ENCODE measurements around the gene S100A6. TPM values are rescaled to one million over a fixed set of nuclear protein-coding genes. Genes with fewer than 3 reads are reported as not detected.
"Not testable (repeated sequence)": the region's sequence is repeated elsewhere in the genome, so short reads cannot be mapped to it uniquely, and the experiment has no call there.

The S100A6 gene
- polyA plus RNA-seq (ENCODE audit: insufficient read length in 4 of 4): 100 to 1,000 TPM; 184 to 308 (median 260) TPM

DNA sequence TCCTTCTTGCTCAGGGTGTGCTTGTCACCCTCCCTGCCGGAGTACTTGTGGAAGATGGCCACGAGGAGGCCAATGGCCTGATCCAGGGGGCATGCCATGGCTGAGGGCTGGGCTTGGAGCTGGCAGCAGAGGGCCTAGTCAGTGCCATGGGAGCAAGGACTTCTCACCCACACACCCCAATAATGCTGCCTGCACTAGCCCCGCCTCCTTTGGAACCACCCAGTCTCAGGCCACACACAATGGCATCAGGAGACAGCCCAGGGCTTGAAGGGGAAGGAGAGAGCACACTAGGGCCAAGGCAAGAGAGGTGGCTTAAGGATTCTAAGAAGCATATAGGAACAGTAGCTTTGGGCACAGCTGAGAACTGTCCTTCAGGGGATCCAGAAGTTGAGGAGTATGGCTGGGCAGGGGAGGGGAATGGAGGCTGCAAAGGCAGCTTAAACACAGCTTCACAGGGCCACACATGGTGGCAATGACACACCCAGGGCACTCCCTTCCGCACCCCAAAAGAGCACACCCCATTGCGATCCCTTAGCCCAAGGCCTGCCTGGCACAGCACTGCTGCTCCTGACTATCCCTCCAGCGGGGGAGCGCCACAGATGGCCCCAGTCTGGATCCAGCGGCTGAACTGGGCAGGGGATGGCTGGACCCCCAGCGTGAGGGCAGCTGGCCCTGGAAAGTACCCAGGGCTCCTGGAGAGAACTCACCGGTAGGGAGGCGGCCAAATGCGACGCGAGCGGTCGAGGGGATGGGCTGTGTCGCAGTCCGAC lies at the start of gene S100A6:
TSS of gene S100A6 (minus strand) at position 750 of the 770 bp plus-strand sequence. CDS start at position 98, 652 bp downstream.
- no peak for DNase-seq (ENCODE audit: low read depth in 4 of 4, low spot score in 2 of 4)

DNA sequence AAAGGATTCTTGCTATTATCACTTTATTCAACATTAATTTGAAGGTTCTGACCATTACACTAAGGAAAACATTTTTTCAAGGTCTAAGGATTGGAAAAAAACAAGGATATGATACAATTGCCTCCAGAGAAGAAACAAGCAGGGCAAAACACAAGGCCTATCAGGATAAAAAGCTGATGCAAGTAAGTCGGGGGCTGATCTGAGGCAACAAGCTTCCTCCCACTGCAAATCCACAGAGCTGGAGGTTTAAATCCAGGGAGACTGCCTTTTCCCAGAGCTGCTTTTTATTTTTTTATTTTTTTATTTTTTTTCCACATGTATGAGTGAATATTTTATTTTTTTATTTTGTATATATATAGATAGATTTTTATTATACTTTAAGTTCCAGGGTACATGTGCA lies 49.2 kb upstream of the S100A6 start:
- no peak for DNase-seq (ENCODE audit: low read depth in 4 of 4, low spot score in 2 of 4)

DNA sequence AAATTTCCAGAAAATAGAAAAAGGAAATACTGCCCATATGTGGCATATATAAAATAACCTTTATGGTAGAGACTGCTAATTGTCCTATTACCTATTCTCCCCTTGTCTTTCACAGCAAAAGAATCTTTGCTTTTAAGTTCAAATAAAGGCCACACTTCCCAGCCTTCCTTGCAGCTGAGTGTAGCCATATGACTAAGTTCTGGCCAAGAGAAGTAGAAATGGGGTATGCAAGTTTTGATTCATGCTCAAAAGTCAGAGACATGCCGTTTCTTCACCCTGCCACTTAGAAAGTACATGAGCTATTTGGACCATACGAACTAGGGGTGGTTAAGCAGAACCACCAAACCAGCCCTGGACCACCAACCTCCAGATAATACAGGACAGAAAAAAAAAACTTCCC lies 48.2 kb upstream of the S100A6 start:
- no peak for DNase-seq (ENCODE audit: low read depth in 4 of 4, low spot score in 2 of 4)

DNA sequence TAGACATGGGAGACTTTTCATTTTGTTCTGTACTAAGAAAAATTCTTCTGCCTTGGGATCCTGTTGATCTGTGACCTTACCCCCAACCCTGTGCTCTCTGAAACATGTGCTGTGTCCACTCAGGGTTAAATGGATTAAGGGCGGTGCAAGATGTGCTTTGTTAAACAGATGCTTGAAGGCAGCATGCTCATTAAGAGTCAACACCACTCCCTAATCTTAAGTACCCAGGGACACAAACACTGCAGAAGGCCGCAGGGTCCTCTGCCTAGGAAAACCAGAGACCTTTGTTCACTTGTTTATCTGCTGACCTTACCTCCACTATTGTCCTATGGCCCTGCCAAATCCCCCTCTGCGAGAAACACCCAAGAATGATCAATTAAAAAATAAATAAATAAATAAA lies 47.7 kb upstream of the S100A6 start:
- not testable (repeated sequence) for DNase-seq (ENCODE audit: low read depth in 4 of 4, low spot score in 2 of 4)

DNA sequence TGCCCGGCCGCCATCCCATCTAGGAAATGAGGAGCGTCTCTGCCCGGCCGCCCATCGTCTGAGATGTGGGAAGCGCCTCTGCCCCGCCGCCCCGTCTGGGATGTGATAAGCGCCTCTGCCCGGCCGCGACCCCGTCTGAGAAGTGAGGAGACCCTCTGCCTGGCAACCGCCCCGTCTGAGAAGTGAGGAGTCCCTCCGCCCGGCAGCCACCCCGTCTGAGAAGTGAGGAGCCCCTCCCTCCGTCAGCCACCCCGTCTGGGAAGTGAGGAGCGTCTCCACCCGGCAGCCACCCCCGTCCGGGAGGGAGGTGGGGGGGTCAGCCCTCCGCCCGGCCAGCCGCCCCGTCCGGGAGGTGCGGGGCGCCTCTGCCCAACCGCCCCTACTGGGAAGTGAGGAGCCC lies 47.0 kb upstream of the S100A6 start:
- not testable (repeated sequence) for DNase-seq (ENCODE audit: low read depth in 4 of 4, low spot score in 2 of 4)

DNA sequence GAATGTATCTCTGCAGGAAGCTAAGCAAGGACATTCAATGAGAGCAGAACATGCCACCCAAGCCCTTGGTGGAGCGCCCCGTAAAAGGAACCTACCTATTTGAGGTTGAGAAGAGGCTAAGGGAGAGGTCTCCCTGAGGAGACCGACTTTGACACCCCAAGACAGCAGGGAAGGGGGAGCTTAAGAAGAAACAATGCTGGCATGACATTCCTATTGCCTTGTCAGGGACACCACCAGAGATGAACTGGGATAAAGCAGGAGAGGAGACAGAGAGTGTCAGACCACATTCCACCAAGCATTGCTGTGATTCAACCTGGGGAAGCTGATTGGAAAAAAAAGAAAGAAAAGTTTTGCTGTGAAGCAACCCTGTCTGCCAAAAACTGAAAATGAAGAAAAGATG lies 43.1 kb upstream of the S100A6 start:
- DNase-seq (ENCODE audit: low read depth in 4 of 4, low spot score in 2 of 4): no peak

DNA sequence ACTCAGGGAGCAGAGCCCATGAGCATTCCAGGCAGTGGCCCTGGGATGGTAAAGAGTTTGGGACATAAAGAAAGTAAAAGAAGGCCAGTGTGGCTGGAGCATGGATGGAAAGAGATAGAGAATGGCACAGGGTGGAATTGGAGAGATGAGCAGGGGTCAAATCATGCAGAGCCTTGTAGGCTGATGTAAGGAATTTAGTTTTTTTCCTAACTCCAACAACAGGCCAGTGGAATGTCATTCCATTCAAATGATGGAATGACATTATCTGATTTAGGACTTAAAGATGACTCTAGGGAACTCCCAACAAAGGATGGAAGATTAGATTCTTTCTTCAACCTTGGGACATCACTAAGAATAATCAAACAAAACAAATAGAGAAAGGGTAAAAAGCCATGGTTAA lies 42.7 kb upstream of the S100A6 start:
- no peak for DNase-seq (ENCODE audit: low read depth in 4 of 4, low spot score in 2 of 4)

DNA sequence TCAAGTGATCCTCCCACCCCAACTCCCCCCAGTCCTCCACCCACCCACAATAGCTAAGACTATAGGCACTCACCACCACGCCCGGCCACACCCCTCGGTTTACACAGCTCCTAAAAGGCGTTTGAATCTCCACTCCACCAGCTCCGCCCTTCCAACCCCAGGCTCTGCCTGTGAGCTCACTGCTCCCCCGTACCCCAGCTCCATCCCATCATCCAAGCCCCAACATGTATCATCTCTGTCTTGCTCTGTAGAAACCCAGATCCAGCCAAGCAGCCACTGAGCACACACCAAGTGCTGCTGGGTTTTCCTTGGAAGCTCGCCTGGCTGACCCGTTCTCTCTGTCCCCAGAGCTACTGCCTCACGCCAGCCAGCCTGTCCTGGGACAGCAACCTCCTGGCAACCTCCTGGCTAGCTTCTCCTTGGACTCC lies 41.8 kb upstream of the S100A6 start:
- no peak for DNase-seq (ENCODE audit: low read depth in 4 of 4, low spot score in 2 of 4)

DNA sequence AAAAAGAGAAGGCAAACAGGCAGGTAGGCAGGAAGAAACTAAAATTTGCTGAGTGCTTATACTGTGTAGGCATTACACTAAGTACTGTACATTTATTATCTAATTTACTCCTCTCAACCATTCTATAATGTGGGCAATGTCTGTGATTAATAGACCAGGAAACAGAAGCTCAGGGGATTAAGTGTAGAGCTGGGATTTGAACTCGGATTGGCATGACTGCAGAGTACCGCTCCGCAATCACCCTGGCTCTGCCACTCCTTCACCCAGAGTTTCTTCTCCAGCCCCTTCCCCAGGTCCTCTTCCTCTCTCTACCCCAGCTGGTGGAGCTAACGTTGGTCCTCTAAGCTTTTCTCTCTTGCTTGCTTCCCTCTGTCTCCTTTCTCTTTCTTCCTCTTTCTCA lies 41.3 kb upstream of the S100A6 start:
- no peak for DNase-seq (ENCODE audit: low read depth in 4 of 4, low spot score in 2 of 4)

DNA sequence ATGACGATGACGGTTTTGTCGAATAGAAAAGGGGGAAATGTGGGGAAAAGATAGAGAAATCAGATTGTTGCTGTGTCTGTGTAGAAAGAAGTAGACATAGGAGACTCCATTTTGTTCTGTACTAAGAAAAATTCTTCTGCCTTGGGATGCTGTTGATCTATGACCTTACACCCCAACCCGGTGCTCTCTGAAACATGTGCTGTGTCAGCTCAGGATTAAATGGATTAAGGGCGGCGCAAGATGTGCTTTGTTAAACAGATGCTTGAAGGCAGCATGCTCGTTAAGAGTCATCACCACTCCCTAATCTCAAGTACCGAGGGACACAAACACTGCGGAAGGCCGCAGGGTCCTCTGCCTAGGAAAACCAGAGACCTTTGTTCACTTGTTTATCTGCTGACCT lies 39.7 kb upstream of the S100A6 start:
- DNase-seq (ENCODE audit: low read depth in 4 of 4, low spot score in 2 of 4): not testable (repeated sequence)

DNA sequence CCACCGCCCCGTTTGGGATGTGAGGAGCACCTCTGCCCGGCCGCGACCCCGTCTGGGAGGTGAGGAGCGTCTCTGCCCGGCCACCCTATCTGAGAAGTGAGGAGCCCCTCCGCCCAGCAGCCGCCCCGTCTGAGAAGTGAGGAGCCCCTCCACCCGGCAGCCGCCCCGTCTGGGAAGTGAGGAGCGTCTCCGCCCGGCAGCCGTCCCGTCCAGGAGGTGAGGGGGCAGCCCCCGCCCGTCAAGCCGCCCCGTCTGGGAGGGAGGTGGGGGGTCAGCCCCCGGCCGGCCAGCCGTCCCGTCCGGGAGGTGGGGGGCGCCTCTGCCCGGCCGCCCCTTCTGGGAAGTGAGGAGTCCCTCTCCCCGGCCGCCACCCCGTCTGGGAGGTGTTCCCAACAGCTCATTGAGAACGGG lies 39.3 kb upstream of the S100A6 start:
- not testable (repeated sequence) for DNase-seq (ENCODE audit: low read depth in 4 of 4, low spot score in 2 of 4)

DNA sequence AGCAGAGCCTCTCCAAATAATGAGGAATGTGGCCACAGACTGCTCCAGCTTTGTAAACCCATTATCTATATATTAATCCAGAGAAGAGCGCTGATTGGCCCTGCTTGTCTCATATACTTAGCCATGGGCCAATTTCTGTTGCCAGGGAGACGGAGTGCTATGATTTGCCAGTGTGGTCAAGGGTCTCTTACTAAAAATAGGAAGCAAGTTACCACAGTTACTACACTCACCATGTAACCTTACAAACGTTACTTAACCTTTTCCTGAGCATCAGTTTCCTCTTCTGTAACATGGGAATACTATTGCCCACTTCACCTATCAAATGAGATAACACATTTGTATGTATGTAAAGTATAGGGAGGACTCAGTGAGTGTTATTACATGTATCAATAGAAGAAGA lies 37.6 kb upstream of the S100A6 start:
- DNase-seq (ENCODE audit: low read depth in 4 of 4, low spot score in 2 of 4): no peak

DNA sequence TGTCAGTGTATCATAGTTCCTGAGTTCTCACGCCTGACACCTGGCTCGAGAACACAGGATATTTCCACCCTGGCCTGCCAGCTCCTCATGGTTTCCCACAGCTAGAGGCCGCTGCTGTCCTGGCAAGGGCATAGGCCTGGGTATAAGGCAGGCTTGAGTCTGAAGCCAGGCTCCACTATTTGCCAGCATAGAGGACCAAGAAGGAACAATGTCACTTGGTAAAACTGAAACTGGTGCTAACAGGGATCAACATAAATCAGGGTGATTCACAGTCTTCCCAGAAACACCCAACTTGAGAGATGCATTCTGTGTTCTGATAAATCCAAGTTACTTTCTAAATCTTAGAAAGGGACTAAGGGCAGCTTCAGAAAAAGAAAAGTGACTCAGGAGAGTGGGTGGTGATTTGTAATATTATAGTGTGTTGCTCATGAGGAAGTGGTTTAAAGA lies 36.8 kb upstream of the S100A6 start:
- DNase-seq (ENCODE audit: low read depth in 4 of 4, low spot score in 2 of 4): no peak

DNA sequence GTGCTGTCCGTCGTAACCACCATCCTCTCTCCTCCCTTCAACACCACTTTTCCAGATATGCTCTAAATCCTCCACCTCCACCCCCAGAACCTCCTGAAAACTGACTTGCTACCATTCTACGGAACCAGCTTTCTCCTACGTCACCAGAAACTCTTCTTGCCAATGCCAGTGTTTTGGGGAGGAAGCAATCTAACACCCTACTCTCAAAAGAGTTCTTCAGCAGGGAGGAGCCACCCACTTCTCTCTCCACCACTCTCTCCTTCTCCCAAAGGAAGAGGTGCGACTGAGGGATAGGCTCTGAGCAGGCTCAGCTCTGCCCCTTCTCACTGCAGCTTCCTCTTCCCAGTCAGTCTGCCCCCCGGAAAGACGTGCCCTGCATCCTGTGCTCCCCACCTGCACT lies 35.9 kb upstream of the S100A6 start:
- no peak for DNase-seq (ENCODE audit: low read depth in 4 of 4, low spot score in 2 of 4)

DNA sequence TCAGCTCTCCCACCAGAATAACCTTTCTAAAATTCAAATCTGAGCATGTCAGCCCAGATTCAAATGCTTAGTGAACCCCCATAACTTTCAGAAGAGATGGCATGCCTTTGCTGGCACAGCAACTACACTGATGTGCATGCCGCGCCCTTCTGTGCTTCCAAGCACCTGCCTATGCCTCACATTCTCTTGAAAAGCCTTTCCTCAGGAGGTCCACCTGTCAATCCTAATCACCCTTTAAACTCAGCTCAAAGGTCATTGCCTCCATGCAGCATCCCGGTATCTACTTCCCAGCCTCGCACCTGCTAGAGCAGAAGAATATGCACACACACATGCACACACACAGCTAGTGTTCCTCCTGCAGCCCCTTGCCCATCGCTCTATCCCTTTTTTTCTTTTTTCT lies 35.1 kb upstream of the S100A6 start:
- DNase-seq (ENCODE audit: low read depth in 4 of 4, low spot score in 2 of 4): no peak

DNA sequence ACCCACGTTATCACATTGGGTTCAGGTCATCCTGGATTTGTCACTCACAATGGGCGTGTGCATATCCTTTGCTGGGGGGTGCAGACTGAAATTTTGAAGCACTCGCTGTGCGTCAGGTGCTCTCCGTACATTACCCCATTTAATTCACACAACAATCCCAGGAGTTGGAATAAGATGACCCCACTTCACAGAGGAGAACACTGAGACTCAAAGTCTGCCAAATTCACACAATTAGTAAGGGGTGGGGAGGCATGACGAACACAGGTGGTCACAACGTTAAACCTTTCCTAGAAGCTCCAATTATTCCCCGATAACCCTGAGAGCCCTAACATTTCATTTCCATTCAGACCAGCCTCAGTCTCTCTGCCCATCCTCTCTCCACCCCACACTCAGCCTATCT lies 33.7 kb upstream of the S100A6 start:
- no peak for DNase-seq (ENCODE audit: low read depth in 4 of 4, low spot score in 2 of 4)

DNA sequence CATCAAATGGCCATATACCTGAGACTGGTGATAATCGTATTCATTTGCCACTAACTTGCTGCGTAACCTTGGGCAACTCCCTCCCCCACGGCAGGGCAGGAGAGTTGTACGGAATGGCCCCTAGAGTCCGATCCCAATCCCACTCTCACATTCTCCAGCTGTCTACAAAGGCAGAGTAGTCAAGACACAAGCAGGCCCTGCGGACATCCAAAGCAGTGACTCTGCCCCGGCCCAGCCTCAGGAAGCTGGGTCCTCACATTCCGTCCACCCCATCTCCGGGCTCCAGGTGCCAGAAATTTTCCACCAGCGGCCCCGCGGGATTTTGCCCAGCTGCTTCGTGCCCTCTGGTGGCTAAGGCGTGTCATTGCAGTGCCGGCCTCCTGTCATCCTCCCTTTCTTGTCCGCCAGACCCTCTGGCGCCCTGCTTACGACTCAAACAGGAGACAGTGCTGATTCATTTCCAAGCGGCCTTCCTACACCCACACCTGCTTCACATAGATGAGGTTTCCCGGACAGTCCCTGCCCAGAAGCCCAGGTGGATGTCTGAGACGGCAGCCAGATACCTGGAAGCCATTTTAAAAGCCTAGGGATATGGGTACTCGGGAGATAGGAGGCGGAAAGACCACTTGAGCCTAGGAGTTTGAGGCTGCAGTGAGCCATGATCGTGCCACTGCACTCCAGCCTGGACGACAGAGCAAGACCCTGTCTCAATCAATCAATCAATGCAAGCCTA lies 32.7 kb upstream of the S100A6 start:
- DNase-seq (ENCODE audit: low read depth in 4 of 4, low spot score in 2 of 4): peak in 3 of 4 donors; percentile 69 to 86 (median 82)

DNA sequence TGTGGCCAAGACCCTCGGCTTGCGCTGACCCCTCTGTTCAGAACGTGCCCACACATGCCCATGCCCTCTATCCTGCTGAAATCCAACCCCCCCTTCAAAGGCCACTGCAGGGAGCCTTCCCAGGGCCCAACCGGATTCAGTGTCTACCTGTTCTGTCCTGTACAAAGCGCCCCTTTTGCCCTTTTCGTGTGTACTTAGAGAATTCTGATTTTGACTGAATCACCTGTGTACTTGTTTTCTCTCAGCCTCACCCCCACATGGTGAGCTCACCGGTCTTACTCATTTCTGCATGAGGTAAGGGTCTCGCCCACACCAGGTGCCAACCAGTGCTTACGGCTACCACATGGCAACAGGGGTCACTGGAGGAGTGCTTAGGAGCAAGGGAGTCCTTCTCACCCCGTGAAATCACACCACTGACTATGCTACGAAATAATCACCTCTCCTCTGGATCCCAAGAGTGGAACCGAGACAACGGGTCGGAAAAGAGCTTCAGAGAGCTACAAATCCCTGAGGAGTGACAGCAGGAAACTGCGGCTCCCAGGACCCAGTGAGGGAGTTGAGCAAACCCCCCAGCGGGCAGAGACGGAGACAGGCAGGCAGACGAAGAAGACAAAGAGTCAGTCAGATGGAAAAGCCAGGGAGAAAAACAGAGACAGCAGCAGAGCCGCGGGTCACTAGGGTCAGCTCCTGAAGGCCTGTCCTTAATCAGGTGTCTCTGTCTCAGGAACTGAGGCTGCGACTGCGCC lies 32.0 kb upstream of the S100A6 start:
- no peak for DNase-seq (ENCODE audit: low read depth in 4 of 4, low spot score in 2 of 4)

DNA sequence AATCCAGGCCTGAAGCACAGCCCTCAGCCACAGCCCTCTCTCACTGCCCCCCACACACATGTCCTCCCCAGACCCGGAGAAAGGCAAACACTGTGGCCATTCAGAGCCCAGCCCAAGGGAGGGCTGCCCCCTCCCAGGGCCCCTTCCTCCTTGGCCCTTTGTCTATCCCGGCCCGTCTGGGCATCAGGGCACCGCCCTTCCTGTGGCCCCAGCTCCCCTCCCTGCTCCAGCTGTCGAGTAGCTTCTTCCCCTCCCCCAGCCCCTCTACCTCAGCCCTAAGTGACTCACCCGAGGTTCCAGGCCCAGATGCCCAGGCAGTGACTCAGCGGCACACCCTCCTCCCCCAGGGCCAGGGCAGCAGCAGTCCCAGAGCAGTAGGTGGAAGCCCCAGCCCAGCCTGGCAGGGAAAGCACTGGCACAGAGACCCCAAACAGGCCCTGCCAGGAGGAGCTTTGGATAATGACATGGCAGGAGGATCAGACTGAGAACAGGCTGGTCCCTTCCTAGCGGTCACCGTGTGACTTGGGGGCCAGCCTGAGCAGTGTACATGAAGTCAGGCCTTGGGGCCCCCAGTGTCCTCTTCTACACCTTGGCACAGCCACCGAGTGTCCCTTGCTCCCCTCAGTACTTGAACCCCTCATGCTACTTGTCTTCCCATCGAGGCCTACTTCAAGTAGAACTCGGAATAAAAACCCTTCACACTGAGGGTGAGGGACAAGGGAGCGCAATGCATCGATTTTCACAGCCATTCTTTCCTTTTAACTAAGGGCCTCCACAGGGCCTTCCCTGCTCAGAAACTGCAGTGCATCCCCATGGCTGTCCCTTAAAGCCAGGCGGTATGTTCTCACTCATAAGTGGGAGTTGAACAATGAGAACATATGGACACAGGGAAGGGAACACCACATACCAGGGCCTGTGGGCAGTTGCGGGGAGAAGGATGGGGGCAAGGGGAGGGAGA lies 30.9 kb upstream of the S100A6 start:
- peak in 1 of 4 donors; percentile 68 for DNase-seq (ENCODE audit: low read depth in 4 of 4, low spot score in 2 of 4)

All from left renal cortex interstitium (tissue), 4 donors.